Measurements from ENCODE around the gene LRG1. TPM values are rescaled to one million over a fixed set of nuclear protein-coding genes. Genes with fewer than 3 reads are reported as not detected.

The LRG1 gene
- polyA plus RNA-seq, 1 donor from 2014 or later = not detected

DNA sequence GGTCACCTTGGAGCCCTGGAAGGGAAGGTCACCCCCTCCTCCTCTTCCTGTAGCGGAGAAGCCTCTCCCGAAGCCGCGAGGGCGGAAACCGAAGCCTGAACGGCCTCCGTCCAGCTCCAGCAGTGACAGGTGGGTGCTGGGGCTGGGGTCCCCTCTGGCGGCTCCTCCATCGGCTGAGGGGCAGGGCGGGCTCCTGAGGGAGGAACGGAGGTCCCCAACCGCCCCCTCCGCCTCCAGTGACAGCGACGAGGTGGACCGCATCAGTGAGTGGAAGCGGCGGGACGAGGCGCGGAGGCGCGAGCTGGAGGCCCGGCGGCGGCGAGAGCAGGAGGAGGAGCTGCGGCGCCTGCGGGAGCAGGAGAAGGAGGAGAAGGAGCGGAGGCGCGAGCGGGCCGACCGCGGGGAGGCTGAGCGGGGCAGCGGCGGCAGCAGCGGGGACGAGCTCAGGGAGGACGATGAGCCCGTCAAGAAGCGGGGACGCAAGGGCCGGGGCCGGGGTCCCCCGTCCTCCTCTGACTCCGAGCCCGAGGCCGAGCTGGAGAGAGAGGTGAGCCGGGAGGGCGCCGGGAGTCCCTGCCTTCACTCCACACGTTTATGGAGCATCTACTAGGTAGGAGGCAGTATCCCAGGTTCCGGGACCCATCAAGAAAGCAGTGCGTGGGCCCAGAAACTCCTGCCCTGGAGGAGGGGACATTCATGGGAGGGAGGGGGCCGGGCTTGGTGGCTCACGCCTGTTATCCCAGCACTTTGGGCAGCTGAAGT lies 45.7 kb downstream of the LRG1 start:
- Histone ChIP-seq H3K9me2 (ENCODE audit: insufficient read depth, low read length) (no peaks in the 10 kb centered on the region), H3K36me3 (ENCODE audit: insufficient read depth, low read length) (no peaks in the 10 kb centered on the region), H3K4me3 (ENCODE audit: low read length) (no peak overlapping the region), H3K27ac (ENCODE audit: low read length) (no peak overlapping the region), H3K4me2 (ENCODE audit: low read length) (no peak overlapping the region), H3K27me3 (ENCODE audit: insufficient read depth, low read depth, low read length) (no peaks in the 10 kb centered on the region), H3F3A (ENCODE audit: insufficient read depth, low read length, poor library complexity, severe bottlenecking) (no peaks in the 10 kb centered on the region), H3K79me2 (replicated peaks; ENCODE audit: insufficient read depth, low read length) (no peaks in the 10 kb centered on the region), H3K9ac (ENCODE audit: low read length) (no peak overlapping the region), H4K20me1 (ENCODE audit: insufficient read depth) (no peaks in the 10 kb centered on the region), H3K9me3 (ENCODE audit: low read length) (no peaks in the 10 kb centered on the region), H2AFZ (ENCODE audit: low read depth, low read length) (no peak overlapping the region)
- TF ChIP-seq EZH2 (IDR thresholded peaks at IDR 0.05; ENCODE audit: borderline replicate concordance, insufficient read depth, low read length, poor library complexity, severe bottlenecking) = no peak
- no peak for TF ChIP-seq POLR2AphosphoS5 (IDR thresholded peaks at IDR 0.05)
- TF ChIP-seq TAF1 (IDR thresholded peaks at IDR 0.05; ENCODE audit: low read depth) = no peak
- TF ChIP-seq CTCF (IDR thresholded peaks at IDR 0.05; ENCODE audit: poor library complexity, severe bottlenecking) = no peak
- no peak for TF ChIP-seq EP300 (conservative IDR thresholded peaks at IDR 0.05; ENCODE audit: poor library complexity, severe bottlenecking)
- no peak for TF ChIP-seq RAD21 (conservative IDR thresholded peaks at IDR 0.05)
- no peak for TF ChIP-seq SMC3 (conservative IDR thresholded peaks at IDR 0.05; ENCODE audit: poor library complexity)
- TF ChIP-seq, protein P1, sequence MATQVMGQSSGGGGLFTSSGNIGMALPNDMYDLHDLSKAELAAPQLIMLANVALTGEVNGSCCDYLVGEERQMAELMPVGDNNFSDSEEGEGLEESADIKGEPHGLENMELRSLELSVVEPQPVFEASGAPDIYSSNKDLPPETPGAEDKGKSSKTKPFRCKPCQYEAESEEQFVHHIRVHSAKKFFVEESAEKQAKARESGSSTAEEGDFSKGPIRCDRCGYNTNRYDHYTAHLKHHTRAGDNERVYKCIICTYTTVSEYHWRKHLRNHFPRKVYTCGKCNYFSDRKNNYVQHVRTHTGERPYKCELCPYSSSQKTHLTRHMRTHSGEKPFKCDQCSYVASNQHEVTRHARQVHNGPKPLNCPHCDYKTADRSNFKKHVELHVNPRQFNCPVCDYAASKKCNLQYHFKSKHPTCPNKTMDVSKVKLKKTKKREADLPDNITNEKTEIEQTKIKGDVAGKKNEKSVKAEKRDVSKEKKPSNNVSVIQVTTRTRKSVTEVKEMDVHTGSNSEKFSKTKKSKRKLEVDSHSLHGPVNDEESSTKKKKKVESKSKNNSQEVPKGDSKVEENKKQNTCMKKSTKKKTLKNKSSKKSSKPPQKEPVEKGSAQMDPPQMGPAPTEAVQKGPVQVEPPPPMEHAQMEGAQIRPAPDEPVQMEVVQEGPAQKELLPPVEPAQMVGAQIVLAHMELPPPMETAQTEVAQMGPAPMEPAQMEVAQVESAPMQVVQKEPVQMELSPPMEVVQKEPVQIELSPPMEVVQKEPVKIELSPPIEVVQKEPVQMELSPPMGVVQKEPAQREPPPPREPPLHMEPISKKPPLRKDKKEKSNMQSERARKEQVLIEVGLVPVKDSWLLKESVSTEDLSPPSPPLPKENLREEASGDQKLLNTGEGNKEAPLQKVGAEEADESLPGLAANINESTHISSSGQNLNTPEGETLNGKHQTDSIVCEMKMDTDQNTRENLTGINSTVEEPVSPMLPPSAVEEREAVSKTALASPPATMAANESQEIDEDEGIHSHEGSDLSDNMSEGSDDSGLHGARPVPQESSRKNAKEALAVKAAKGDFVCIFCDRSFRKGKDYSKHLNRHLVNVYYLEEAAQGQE (IDR thresholded peaks at IDR 0.05; ENCODE audit: borderline replicate concordance) = no peak
- no peak for TF ChIP-seq MXI1 (conservative IDR thresholded peaks at IDR 0.05; ENCODE audit: poor library complexity, severe bottlenecking)

GRCh38 chr19:4493104-4493928 lies 46.5 kb downstream of the LRG1 start:
- no peak overlapping the region for H3K9ac ChIP-seq (ENCODE audit: low read length)
- no peaks in the 10 kb centered on the region for H3K9me2 ChIP-seq (ENCODE audit: insufficient read depth, low read length)

More at GRCh38 chr19:4493104-4493928, 46.5 kb downstream of the LRG1 start:
- Histone ChIP-seq H3K4me3 (ENCODE audit: low read length) (no peak overlapping the region), H3K36me3 (ENCODE audit: insufficient read depth, low read length) (no peaks in the 10 kb centered on the region), H3K27ac (ENCODE audit: low read length) (no peak overlapping the region), H4K20me1 (ENCODE audit: insufficient read depth) (no peaks in the 10 kb centered on the region), H3K79me2 (replicated peaks; ENCODE audit: insufficient read depth, low read length) (no peaks in the 10 kb centered on the region), H3F3A (ENCODE audit: insufficient read depth, low read length, poor library complexity, severe bottlenecking) (no peaks in the 10 kb centered on the region), H2AFZ (ENCODE audit: low read depth, low read length) (no peak overlapping the region), H3K4me2 (ENCODE audit: low read length) (no peak overlapping the region), H3K27me3 (ENCODE audit: insufficient read depth, low read depth, low read length) (no peaks in the 10 kb centered on the region), H3K9me3 (ENCODE audit: low read length) (no peaks in the 10 kb centered on the region)
- no peak for TF ChIP-seq EZH2 (IDR thresholded peaks at IDR 0.05; ENCODE audit: borderline replicate concordance, insufficient read depth, low read length, poor library complexity, severe bottlenecking)
- TF ChIP-seq CTCF (IDR thresholded peaks at IDR 0.05; ENCODE audit: poor library complexity, severe bottlenecking) = no peak

Measured in neural cell (in vitro differentiated cells).